GM18868 (cell line): ENCODE data around the gene MYH6.
"Not testable (repeated sequence)": the region's sequence is repeated elsewhere in the genome, so short reads cannot be mapped to it uniquely, and the experiment has no call there.

Experiments
- ATAC-seq: cut with Tn5 transposase; IDR thresholded peaks from one replicate; pipeline ENCODE4 v1.9.1; 2021; ENCODE audit warnings: mild to moderate bottlenecking, moderate library complexity; ENCODE audit not compliant: unreplicated experiment

Gene MYH6

DNA sequence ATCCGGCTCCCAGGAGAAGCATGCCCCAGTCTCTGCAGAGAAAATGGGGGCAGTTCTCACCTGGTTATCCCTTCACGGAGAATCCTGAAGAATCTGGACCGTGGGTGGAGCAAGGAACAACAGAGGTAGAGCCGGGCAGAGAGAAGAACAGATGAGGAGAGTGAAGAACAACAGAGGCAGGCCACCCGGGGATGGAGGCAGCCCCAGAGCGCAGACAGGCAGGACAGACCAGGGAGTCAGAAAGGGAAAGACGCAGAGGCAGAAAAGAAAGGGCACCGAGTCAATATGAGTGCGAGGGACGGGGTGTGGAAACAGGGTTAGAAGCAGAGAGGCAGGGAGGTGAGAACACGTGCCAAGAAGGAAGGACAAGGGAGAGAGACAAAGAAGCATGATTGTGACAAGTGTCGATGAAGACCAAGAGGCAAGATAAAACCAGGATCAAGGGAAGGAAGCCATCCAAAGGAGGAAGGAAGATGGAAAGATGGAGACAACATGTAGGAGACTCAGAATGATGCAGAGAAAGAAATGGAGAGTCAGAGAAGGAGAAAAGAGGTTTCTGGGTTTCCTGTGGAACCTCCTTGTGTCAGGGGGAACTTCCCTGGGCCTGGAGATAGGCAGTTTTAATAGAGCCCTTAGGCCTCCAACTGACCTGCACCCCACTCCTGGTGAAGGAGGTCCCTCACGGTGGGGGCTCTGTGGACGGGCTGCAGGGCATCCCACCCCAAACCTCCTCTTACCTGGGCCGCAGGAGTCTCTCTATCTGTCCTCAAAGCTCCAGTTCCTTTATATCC is at the start of gene MYH6:
MYH6 (minus strand) TSS at position 758 of the 791 bp plus-strand sequence. CDS start 1,050 bp downstream, outside the sequence.
- no peak for ATAC-seq

DNA sequence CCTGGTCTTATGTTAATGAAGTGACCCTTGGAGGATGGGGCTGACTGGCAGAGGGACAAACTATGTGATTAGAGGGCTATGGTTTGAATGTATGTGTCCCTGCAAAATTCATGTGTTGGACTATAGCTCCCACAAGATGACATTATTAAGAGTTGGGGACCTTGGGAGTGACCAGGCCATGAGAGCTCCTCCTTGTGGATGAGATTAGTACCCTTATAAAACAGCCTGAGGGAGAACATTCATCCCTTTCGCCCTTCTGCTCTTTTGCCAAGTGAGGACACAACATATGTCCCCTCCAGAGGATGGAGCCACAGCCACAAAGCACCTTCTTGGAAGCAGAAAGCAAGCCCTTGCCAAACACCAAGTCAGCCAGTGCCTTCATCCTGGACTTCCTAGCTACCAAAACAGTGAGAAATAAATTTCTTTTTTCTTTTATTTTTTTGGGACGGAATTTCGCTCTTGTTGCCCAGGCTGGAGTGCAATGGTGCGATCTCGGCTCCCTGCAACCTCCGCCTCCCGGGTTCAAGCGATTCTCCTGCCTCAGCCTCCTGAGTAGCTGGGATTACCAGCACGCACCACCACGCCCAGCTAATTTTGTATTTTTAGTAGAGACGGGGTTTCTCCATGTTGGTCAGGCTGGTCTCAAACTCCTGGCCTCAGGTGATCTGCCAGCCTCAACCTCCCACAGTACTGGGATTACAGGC is 49.0 kb upstream of the MYH6 start:
- not testable (repeated sequence) for ATAC-seq

DNA sequence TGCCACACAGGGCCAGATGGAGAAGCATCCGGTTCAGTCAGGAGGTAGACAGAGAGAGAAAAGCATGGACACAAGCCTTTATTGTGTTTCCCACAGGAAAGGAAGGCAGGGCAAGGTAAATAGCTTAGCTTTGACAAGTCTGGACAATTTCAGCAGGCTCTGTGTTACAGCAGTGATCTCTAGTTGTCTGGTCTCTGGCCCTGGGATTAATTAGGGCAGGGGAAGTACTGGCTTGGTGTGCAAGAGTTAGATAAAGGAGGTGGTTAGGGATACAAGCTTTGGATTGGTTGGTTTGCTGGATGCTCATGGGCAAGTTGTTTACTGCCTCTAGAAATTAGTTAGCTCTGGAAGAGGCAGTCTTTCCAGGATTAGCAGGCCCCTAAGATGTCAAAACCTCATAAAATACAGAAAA is 46.4 kb upstream of the MYH6 start:
- no peak for ATAC-seq

GRCh38 chr14:23452237-23452636 is 44.2 kb upstream of the MYH6 start:
- no peak for ATAC-seq

DNA sequence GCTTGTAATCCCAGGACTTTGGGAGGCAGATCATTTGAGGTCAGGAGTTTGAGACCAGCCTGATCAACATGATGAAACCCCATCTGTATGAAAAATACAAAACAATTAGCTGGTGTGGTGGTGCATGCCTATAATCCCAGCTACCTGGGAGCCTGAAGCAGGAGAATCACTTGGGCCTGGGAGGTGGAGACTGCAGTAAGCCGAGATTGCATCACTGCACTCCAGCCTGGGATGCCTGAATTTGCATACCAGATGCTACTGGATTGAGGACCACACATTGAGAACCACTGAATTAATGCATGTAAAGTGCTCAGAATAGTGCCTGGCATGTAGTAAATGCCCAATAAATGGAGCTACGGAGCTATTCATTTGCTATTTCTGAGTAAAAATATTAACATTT is 42.3 kb upstream of the MYH6 start:
- ATAC-seq: no peak

DNA sequence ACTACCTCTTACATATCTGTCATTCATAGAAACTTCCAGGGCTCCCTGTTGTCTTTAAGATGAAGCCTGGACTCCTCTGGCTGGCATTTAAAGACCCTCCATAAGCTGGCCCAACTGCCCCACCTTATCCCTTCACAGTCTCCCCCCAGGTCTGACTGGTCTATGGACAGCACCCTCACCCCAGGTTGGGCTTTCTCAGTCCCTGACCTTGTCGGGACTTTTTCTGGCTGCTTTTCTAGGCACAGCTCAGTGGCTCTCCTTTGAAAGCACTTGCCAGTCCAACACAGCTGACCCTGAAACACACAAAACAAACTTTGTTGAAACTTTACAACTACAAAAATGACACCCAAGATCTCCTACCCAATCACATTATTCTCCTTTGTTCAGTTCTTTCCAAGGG is 41.2 kb upstream of the MYH6 start:
- no peak for ATAC-seq

- ATAC-seq: no peak
These were observed 39.6 kb upstream of the MYH6 start for GRCh38 chr14:23447361-23448350.

DNA sequence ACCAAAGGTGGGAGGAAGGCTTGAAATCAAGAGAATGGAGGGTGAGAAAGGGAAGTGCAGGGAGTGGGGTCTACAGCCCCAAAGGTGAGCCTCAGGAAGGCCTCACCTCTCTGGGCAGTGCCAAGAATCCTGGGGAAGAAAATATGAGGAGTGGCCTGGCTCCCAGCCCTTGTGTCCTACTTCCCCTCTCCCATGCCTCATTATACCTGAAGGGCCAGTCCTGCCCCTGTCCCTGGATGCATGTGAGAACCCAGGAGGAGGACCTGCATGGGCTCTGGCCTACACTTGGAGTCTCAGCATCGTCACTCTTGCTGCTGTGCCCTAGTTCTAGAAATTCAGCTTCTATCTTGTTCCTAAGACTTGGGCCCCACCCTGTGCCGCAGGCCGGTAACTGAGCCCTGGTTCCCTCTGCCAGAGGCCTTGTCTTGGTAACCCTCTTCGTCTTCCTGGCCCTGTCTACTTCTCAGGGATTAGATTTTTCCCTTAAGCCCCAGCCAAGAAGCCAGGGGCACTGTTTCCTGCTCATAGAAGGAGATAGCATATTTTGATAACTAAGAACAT is 38.3 kb upstream of the MYH6 start:
- no peak for ATAC-seq

- peak; percentile 74 for ATAC-seq
These were observed 37.7 kb upstream of the MYH6 start for GRCh38 chr14:23445773-23446172.

DNA sequence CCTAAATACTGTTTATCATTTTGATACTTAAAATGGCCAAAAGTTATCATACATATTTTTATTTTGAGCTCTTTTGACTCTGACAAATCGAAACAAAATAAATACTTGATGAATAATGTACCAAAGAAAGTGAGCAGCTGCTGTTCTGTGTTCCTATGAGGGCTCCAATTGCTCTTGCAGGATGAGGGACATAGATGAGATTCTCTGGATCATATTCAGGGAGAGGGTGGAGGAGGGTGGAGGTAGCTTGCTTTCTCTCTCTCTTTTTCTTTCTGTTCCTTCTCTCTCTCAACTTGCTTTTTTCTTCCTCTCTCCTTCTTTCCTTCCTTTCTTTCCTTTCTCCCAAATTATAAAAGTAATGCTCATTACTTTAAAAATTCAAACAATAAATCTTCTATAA is 36.2 kb upstream of the MYH6 start:
- no peak for ATAC-seq

GRCh38 chr14:23443881-23444280 is 35.8 kb upstream of the MYH6 start:
- ATAC-seq: no peak

GRCh38 chr14:23443411-23443812 is 35.3 kb upstream of the MYH6 start:
- no peak for ATAC-seq

DNA sequence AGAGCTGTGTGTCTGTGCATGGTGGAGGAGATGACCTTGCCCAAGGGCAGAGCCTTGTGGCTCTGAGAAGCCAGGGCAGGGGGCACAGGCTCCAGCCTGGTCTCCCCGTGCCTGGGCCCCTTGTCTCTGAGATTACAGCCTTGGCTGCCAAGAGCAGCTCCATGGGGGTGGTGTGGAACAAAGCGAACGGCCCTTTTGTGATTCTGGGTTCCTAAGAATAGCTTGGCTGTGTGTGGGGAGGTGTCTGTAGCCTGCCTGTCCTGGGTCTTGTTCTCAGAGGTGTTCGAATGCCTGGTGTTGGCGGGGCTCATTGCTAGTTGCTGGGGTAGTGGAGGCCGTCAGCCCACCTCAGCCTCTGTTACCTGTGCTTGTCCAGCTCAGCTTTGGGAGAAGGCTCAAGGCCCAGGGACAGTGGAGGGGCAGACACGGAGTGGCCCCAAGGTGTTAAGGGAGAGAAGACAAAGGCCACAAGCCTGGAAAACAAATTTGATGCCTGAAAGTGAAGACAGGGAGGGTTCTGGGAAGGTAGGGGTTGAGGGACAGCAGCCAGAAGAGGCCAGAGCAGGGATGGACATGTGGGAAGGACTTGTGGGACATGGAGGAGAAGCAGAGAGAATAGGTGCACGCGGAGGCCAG is 34.8 kb upstream of the MYH6 start:
- ATAC-seq: no peak

- no peak for ATAC-seq
These were observed 33.0 kb upstream of the MYH6 start for GRCh38 chr14:23441076-23441475.

DNA sequence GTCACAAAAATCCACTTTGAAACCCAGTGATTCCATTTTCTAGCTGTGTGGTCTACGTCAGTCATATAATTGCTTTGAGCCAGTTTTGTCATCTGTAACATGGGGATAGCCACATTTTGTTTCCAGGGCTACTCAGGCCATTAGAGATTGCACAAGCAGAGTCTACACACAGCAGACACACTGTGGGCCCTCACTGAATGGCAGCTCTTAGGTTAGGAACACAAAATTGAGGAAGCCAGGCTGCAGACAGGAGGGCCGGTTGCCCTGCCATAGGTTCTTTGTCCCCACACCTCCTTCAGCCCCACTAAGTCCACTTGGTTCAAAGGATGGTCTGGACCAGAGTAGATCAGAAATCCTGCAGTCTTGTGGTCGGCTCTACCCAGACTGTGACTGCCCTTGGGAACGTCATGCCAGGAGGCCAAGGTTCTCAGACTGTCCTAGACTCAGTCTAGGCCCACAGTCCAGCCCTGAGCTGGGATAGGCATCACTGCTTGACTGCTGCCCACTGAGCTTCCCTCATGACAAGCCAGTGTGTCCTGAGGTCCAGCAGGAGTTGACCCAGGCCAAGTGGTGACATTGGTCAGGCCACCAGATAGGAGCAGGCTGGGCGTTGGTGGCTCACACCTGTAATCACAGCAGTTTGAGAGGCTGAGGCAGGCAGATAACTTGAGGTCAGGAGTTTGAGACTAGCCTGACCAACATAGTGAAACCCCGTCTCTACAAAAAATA is 31.2 kb upstream of the MYH6 start:
- no peak for ATAC-seq

DNA sequence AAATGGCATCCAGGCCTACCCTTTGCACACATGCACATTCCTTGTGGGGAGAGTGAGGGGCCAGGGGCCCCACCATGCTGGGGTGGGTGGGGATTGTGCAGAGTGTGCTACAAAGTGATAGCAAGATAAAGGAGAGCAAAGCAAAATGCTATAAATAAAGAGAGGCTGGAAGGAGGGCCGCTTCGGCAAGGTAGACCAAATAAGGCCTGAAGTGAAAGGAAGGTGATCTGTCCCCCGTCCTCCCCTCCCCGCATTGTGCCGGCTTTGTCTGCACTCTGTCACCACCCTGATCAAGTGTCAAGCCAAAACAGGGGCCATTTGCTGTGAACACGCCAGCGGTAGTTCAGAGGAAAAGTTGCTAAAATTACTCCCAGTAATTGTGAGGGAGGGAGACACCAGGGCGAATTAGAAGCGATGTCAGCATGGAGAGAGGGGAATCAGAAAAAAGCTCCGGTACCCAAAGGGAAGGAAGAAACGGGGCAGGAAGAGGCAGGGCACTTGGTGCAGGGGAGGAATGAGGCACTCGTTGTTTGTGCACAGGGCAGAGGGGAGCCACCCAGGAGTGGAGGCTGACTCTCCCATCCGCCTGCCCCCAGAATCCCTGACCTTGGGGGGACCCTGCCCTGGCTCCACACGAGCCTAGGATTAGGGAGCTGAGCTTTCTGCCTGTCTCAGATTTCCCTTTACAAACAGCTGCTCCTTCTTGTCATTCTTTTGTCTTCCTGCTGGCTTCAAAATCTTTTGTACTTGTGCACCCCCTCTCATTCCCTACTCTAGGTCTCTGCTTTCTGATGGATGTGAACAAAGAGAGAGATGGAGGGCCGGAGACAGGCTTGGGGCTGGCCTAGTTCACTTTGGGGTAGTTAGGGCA is 30.3 kb upstream of the MYH6 start:
- ATAC-seq: no peak

GRCh38 chr14:23437133-23438100 is 29.3 kb upstream of the MYH6 start:
- ATAC-seq: no peak
